TTC549 (cell line): ENCODE data around the gene PCID2.

Experiments used
- FAIRE-seq: peaks from 2 replicates; lab custom pipeline; 2012; peaks lifted over from hg19 to GRCh38; lab: Jason Lieb, UNC

PCID2 gene

GRCh38 chr13:113219256-113219940, 10.9 kb upstream of the PCID2 start:
- no peak for FAIRE-seq

GRCh38 chr13:113218586-113218985, 10.1 kb upstream of the PCID2 start:
- no peak for FAIRE-seq

GRCh38 chr13:113216254-113217048, 8.0 kb upstream of the PCID2 start:
- FAIRE-seq: no peak

GRCh38 chr13:113211774-113212173, 3.3 kb upstream of the PCID2 start:
- FAIRE-seq: no peak

- FAIRE-seq: no peak
Measured at GRCh38 chr13:113210833-113211232, 2.4 kb upstream of the PCID2 start.

GRCh38 chr13:113209759-113210421, 1.4 kb upstream of the PCID2 start:
- no peak for FAIRE-seq

GRCh38 chr13:113209336-113209758, 878 bp upstream of the PCID2 start, which contains the start of gene CUL4A:
TSS of gene CUL4A (plus strand) at chr13:113209613. CDS start at chr13:113209628, 15 bp downstream.
- no peak for FAIRE-seq

- FAIRE-seq: no peak
Measured at GRCh38 chr13:113207890-113208420, 514 bp downstream of the PCID2 start.

GRCh38 chr13:113207460-113207859, 1.0 kb downstream of the PCID2 start:
- FAIRE-seq: no peak

GRCh38 chr13:113205428-113205931, 3.0 kb downstream of the PCID2 start:
- FAIRE-seq: no peak

GRCh38 chr13:113204378-113204734, 4.1 kb downstream of the PCID2 start:
- FAIRE-seq: no peak

- no peak for FAIRE-seq
Measured at GRCh38 chr13:113203507-113204377, 4.7 kb downstream of the PCID2 start.

GRCh38 chr13:113202912-113203311, 5.6 kb downstream of the PCID2 start:
- no peak for FAIRE-seq

GRCh38 chr13:113201815-113202214, 6.7 kb downstream of the PCID2 start:
- FAIRE-seq: no peak

GRCh38 chr13:113196970-113197737, 11.3 kb downstream of the PCID2 start:
- FAIRE-seq: no peak

GRCh38 chr13:113195360-113195759, 13.1 kb downstream of the PCID2 start:
- FAIRE-seq: no peak

GRCh38 chr13:113192902-113193301, 15.6 kb downstream of the PCID2 start:
- no peak for FAIRE-seq

- no peak for FAIRE-seq
Measured at GRCh38 chr13:113192279-113192678, 16.2 kb downstream of the PCID2 start.

GRCh38 chr13:113190181-113190580, 18.3 kb downstream of the PCID2 start:
- no peak for FAIRE-seq

- no peak for FAIRE-seq
Measured at GRCh38 chr13:113187883-113188665, 20.4 kb downstream of the PCID2 start.
